Coronary artery (tissue), 2 donors: ENCODE results near the gene MKKS.
"Not testable (repeated sequence)": the region's sequence is repeated elsewhere in the genome, so short reads cannot be mapped to it uniquely, and the experiment has no call there.

Experiments
- DNase-seq: peaks from one replicate; pipeline ENCODE4 v3.0.0-alpha.2; 2017; ENCODE audit warnings: low spot score
- H3K27ac ChIP-seq, 2 donors: fragments of 200-600 bp; sonication (generic); one replicate each; pipeline ENCODE4 v1.5.1; 2016 to 2019
- H3K4me3 ChIP-seq: fragments of 200-600 bp; sonication (generic); 2 replicates; pipeline ENCODE4 v1.5.1; 2016; ENCODE audit warnings: mild to moderate bottlenecking, moderate library complexity
- CTCF ChIP-seq: fragments of 200-600 bp; sonication (generic); IDR thresholded peaks from one replicate; pipeline ENCODE4 v1.5.1; 2019; ENCODE audit warnings: antibody characterized with exemption

MKKS gene

GRCh38 chr20:10402938-10403608 is 30.9 kb downstream of the MKKS start:
- H3K4me3 ChIP-seq = no peak overlapping the region
- no peak overlapping the region for H3K27ac ChIP-seq
- TF ChIP-seq CTCF = no peak
- no peak for DNase-seq

GRCh38 chr20:10398834-10399369 is 35.1 kb downstream of the MKKS start:
- Histone ChIP-seq H3K4me3 (no peak overlapping the region), H3K27ac (no peak overlapping the region)
- no peak for DNase-seq
- TF ChIP-seq CTCF = no peak

- not testable (repeated sequence) for H3K27ac ChIP-seq, DNase-seq
These were observed 39.3 kb downstream of the MKKS start for GRCh38 chr20:10394752-10395151.

GRCh38 chr20:10390709-10391108 is 43.3 kb downstream of the MKKS start:
- no peak for DNase-seq
- no peak overlapping the region for H3K27ac ChIP-seq
- no peak for TF ChIP-seq CTCF
- H3K4me3 ChIP-seq = no peak overlapping the region

More at GRCh38 chr20:10394752-10395151, 39.3 kb downstream of the MKKS start:
- H3K4me3 ChIP-seq = not testable (repeated sequence)

GRCh38 chr20:10388597-10388996 is 45.4 kb downstream of the MKKS start:
- no peak for DNase-seq
- H3K4me3 ChIP-seq = no peak overlapping the region
- no peak overlapping the region for H3K27ac ChIP-seq
- no peak for TF ChIP-seq CTCF

GRCh38 chr20:10387686-10388085 is 46.3 kb downstream of the MKKS start:
- no peak overlapping the region for H3K27ac ChIP-seq
- no peak for DNase-seq
- H3K4me3 ChIP-seq = no peak overlapping the region
- TF ChIP-seq CTCF = no peak

- TF ChIP-seq CTCF = no peak
- no peak for DNase-seq
- Histone ChIP-seq H3K4me3 (no peak overlapping the region), H3K27ac (no peak overlapping the region)
These were observed 48.0 kb downstream of the MKKS start for GRCh38 chr20:10385850-10386544.
